Activated CD8-positive, alpha-beta memory T cell treated with anti-CD3 and anti-CD28 coated beads for 1 hour (primary cell): ENCODE results near the gene CCDC187.
A peak's percentile ranks its signal among the peaks of the same experiment; 100 is the strongest.
"Not testable (repeated sequence)": the region's sequence is repeated elsewhere in the genome, so short reads cannot be mapped to it uniquely, and the experiment has no call there.

ENCODE experiments used
- DNase-seq, 2 donors: peaks; one replicate each; pipeline ENCODE4 v3.0.0-alpha.2; 2020; ENCODE audit warnings: low read depth in 1 of 2; ENCODE audit errors: extremely low read depth in 1 of 2

The CCDC187 gene

DNA sequence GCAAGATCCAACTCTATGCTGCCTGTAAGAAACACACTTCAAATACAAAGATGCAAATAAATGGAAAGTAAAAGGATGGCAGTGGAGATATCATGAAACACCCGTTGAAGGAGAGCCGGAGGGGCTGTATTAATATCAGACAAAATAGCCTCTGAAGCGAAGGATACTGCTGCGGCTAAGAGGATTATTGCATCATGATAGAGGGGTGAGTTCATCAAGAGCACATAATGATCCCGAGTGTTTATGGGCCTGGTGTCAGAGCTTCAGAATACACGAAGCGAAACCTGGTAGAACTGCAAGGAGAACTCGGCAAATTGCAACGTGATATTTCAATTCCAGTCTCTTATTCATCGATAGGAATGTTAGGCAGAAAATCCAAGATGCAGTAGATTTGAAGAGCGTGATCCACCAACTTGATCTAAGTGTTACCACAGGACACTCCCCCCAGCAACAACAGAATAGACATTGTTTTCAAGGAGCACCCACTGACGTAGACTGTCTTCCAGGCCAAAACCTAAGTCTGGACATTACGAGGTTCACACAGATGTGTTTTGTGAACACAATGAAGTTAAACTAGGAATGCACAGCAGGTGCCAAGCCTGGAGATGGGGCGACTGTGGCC lies 30.5 kb downstream of the CCDC187 start:
- no peak for DNase-seq

- DNase-seq = no peak
Observed at GRCh38 chr9:136270173-136270705, 33.7 kb downstream of the CCDC187 start.

DNA sequence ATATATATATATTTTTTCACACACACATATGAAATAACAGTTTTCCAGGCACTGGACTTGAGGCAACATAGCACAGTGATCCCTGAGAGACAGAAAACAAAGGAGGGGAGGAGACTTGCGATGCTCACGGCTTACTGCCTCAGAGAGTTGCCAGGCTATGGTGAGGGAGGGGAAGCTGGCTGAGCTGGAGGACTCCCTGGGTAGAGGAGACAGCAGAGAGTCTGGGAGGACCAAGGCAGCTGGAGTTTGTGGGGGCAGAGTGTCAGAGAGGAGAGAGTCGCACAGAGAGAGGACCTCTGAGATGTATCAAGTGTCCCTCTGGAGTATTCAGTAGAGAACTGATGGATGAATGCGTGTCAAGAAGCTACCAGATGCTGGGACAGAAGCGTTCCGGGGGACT lies 35.2 kb downstream of the CCDC187 start:
- no peak for DNase-seq

DNA sequence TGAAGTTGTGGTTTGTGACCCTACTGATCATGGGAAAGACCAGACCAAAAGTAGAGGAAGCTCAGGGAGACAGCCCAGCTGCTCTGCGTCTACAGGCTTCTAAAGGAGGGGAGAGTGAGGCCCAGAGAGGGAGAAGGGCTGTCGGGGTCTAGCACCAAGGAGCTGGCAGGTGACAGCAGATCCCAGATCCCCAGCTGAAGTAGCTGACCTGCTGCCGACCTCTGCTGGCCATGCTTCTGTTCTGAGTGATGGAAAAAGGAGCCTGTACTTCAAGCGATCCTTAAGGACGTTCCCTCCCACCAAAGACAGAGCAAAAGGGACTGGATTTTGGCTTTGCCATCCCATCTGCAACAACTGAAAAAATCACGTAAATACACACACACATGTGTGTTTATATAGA lies 35.6 kb downstream of the CCDC187 start:
- no peak for DNase-seq

DNA sequence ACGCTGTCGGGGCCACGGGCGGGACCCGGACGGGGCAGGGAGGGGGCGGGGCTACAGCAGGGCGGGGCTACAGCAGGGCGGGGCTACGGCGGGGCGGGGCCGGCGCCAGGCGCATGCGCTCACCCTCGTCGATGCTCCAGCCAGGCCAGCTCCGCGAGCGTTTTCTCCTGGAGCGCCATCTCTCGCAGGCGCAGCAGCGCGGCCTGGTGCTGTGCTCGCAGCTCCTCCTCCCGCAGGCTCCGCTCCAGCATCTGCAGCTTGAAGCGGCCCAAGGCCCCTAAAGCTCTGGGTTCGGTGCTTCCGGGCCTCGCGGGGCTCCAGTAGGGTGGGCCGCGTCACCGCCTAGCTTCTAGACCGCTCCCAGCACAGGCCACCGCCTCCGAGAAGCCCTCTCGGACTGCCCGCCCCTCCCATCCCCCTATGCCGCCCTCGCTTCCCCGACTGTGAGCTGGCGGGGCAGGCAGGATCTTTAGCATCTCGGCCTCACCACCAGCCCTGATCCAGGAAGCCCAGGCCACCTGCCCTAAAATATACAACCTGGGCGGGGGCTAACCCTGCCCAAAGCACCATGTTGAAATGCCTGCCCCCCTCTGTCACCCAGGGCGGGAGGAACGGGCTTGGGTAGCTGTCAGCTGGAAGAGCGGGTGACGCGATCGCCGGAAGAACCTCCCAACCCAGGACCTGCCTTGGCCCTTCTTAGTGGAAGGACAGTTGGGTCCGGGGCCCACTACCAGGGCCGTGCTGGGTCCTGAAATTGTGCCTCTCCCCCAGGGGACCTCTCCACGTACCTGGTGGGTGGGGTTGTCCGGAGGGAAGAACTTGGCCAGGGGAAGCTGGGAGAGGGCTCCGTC lies 36.4 kb downstream of the CCDC187 start:
- DNase-seq = peak; percentile 60 to 78

DNA sequence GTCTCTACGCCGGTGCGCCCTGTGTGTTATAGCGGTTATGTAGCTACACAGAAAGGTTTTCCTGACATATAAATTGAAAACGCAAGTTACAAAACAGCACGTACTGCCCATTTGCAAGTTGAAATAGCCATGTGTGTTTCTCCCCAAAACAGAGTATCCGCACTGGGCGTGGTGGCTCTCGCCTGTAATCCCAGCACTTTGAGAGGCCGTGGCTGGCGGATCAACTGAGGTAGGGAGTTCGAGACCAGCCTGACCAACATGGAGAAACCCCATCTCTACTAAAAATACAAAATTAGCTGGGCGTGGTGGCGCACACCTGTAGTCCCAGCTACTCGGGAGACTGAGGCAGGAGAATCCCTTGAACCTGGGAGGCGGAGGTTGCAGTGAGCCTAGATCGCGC lies 37.3 kb downstream of the CCDC187 start:
- DNase-seq = not testable (repeated sequence)

DNA sequence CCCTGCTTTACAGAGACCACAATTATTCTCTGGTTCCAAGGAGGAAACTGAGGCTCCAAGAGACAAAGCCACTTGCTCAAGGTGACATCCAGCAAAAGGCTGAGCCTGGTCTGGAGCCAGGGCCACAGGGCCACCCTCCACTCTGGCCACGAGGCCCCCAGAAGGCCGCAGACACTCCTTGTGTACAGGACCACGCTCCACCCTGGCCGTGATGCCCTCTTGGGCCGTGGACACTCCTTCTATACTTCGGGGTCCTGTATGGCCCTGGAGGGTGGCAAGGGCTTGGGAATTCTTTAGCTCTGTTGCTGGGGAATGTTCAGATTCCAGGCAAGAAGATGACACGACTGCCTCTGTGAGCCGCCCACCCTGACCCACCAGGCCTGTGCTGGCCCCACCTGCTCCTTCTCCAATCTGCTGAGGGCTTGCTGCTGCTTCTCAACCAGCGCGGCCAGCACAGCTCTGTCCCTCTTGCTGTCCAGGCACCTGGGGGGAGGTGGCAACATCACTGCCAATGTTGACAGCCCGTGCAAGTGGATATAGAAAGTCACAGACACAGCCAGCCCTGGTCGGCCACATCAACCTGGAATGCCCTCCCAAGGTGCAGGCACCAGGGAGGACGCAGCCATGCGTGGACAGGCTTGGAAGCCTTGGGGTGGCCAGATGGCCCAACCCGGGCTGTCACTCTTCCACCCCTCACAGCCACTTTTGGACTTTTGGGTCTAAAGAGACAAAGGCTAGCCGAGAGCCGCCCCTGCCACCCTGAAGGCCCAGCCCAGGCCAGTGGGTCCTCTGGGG lies 38.1 kb downstream of the CCDC187 start:
- no peak for DNase-seq

GRCh38 chr9:136264441-136265405 lies 39.2 kb downstream of the CCDC187 start:
- DNase-seq = no peak

DNA sequence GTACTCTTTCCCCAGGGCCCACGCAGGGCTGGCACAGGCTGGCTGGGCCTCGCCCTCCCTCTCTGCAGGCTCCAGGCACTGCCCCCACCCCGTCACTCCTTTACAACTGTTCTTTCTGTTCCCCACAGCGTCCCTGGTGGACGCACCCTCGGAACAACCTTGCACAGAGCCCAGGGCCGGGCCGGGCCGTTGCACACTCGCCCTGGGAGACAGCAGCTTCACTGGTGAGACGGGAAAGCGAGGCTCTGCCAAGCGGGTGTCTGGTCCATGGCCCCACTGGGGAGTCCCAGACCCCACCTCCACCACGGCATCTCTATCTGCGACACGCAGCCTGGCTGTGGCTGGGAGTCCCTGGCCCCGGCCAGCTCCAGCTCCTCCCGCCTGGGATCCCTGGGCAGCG lies 39.9 kb downstream of the CCDC187 start:
- DNase-seq = no peak

DNA sequence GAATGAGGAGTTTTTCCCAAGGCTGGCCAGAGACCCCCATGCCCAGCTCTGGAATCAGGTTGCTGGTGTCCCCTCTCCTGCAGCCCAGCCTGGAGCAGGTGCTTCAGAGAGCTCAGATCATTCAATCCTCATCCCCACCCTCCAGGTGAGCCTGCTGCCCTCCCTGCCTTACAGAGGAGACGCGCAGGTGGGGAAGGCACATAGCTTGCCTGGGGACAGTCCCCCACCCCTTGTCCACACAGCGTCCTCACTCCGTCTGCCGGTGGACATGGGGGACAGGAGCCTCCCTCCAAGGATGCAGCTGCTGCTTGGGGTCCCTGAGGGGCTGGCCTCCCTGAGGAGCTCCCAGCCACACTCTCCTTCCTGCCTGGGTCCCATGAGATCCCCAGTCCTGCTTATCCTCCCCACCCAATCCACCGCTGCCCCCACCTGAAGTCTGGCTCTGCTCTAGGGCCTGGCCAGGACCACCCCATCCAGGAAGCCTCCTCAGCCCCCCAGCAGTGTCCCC lies 41.2 kb downstream of the CCDC187 start:
- no peak for DNase-seq

- no peak for DNase-seq
Observed at GRCh38 chr9:136261686-136262430, 42.0 kb downstream of the CCDC187 start.

DNA sequence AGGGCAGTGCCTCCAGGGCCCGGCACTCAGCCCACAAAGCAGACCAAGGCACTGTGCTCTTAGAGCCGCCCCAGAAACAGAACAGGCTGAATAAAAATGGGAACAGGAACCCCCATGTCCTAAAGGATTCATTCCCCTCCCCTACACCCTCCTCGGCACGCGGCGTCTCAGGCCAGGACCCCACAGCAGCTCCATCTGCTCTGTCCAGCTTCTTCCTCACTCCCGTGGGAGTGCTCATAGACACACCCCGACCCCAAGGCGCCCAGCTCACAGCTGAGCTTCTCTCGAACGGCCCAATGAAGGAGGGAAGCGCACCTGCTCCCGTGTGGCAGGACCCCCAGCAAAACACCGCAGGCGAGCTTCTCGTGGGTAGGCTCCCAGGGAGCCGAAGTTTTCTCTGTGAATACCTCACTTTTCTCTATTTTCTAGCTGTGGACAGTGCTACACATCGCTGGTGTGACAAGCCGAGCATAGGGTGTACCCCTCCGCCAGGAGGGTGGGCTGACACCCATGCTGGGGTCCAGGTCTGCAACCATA lies 42.9 kb downstream of the CCDC187 start:
- no peak for DNase-seq

DNA sequence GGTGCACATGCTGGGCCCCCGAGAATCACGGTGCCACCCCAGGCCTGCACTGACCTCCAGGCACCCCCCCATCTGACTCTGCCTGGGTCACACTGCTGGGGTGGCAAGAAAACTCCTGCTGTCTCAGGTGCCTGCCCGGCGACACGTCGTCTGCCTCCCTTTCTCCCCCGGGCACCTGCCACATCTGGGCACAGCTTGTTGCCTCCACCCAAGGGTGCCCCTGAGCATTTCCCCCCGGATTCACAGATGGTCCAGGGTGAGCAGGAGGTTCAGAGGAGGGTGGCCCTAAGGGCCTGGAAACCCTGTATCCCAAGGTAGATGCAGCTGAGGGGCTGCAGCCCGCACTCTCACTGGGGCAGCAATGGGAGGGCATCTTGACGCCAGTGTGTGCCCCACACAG lies 43.4 kb downstream of the CCDC187 start:
- no peak for DNase-seq

- no peak for DNase-seq
Observed at GRCh38 chr9:136259836-136260235, 44.1 kb downstream of the CCDC187 start.

DNA sequence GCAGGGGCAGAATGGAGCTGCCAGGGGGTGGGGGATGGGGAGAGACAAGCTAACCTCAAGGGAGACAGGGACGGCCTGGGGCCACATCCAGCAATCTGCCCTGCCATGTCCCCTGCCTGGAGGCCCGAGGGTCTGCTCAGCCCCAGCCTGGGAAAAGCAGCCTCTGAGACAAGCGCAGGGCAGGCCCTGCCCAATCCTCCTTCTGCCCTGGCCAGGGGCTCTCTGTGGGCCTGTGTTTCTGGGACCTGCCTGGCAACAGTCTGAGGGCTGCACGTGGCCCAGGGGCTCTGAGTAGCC lies 44.4 kb downstream of the CCDC187 start:
- DNase-seq = no peak

- DNase-seq = no peak
Observed at GRCh38 chr9:136258786-136259516, 44.9 kb downstream of the CCDC187 start.

DNA sequence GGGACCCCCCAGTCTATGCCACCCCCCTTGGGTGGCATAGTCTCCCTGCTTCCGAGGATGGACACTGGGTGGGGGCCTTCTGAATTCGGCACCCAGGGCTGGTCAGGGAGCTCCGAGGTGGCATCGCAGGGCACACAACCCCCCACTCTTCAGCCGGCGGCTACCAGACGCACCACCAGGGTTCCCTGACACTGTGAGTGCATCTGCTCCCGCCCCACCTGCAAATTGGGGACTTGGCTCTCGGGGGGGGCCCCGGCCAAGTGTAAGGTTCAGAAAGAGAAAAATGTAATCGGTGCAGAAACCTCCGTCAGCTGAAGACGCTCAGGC lies 45.6 kb downstream of the CCDC187 start:
- DNase-seq = no peak

DNA sequence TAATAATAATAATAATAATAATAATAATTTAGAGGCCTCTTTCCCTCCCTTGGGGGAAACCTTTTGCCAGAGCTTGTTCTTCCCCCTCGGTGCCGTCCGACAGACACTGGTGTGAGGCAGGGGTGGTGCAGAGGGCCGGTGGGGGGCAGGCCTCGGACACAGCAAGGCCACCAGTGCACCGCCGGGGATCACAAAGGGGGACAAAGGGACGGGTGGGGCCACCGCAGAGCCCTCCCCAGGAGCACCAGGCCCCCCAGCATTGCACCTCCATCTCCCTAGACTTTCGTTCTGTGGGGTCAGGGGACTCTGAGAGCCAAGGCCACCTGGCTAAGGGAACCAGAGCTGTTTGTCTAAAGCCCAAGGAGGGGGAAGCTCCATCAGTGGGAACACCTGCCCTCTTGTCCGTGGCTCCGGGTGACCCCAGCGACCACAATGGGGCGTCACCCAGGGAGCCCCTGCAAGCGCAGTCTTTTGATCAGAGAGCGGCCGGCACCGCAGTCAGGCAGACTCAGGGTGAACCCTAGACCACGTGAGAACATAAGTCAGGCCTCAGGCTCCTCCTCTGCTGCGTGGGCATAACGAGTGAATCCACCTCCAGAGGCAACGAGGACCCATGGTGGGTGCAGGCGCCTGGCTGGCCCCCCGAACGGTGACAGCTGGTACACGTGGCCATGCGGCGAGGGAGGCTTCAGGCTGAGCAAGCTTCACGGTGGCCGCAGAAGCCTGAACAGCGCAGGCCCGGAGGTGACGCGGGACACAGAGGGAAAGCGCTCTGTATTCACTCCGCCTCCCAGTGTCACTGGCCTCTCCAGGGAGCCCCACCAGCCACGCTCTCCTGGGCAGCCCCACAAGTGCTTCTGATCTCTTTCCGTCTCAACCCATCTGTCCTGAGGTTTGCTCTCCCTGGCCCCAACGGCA lies 46.3 kb downstream of the CCDC187 start:
- no peak for DNase-seq
